ENCODE data around the gene CLIP2. TPM values are rescaled to one million over a fixed set of nuclear protein-coding genes. Genes with fewer than 3 reads are reported as not detected.
"Not testable (repeated sequence)": the region's sequence is repeated elsewhere in the genome, so short reads cannot be mapped to it uniquely, and the experiment has no call there.

Gene CLIP2
- total and polyA plus RNA-seq, 2 of the 4 experiments (the other 2 are of a cell fraction): 18.1 to 20.7 TPM

DNA sequence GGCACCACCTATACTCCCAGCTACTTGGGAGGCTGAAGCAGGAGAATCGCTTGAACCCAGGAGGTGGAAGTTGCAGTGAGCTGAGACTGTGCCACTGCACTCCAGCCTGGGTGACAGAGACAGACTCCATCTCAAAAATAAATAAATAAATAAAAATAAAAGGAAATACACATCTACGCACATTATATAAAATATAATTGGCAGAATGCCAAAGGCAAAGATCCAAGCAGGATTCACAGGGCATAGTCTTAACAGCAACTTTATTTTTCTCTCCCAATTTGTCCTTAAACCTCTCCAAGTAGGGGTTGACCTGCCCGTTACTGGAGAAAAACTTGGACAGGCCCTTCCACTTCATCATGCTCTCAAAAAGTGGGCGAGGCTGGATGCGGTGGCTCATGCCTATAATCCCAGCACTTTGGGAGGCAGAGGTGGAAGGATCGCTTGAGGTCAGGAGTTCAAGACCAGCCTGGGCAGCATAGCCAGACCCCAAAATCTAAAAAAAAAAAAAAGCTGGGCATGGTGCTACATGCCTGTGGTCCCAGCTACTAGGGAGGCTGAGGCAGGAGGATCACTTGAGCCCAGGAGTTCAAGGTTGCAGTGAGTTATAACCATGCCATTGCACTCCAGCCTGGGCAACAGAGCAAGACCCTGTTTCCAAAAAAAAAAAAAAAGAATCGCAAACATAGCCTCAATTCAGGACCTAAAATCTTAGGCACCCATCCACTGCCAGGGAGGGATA is 125.6 kb downstream of the CLIP2 start:
- in situ Hi-C loops (cut with MboI; ENCODE audit: low sequenced_read_pairs); H3K36me3 ChIP-seq (ENCODE audit: control insufficient read depth, insufficient read depth, low read length); H3K4ac ChIP-seq (ENCODE audit: low read depth, low read length); H3K14ac ChIP-seq (replicated peaks; ENCODE audit: low read depth, low read length); H3K56ac ChIP-seq (ENCODE audit: extremely low read depth, insufficient read depth, low read length); H4K8ac ChIP-seq (ENCODE audit: low read depth in 2 of 2, low read length in 2 of 2); H3K9ac ChIP-seq (ENCODE audit: low read depth, low read length); ATAC-seq (ENCODE audit: low read depth); H2BK15ac ChIP-seq (ENCODE audit: low read depth, low read length); H3K27ac ChIP-seq (ENCODE audit: insufficient read depth, low read length); H3K79me1 ChIP-seq (ENCODE audit: low read depth in 1 of 2, low read length in 2 of 2); H3K27me3 ChIP-seq (ENCODE audit: control insufficient read depth, insufficient read depth, low read length); H2BK120ac ChIP-seq (ENCODE audit: low read depth, low read length); H3K9me1 ChIP-seq (ENCODE audit: insufficient read depth, low read length); POLR2A ChIA-PET (ENCODE audit: unreplicated experiment); H2BK5ac ChIP-seq (ENCODE audit: low read depth, low read length, poor library complexity, severe bottlenecking); H4K91ac ChIP-seq (ENCODE audit: insufficient read depth, low read depth, low read length); DNase-seq; H3K18ac ChIP-seq (ENCODE audit: low read depth, low read length); H2AK9ac ChIP-seq (replicated peaks; ENCODE audit: low read depth, low read length, poor library complexity); H3K9me3 ChIP-seq (ENCODE audit: control insufficient read depth, insufficient read depth, low read length); H3K4me2 ChIP-seq (ENCODE audit: low read depth, low read length); CTCF ChIA-PET; H3K4me3 ChIP-seq (ENCODE audit: insufficient read depth, low read depth, low read length); H2AK5ac ChIP-seq (ENCODE audit: low read depth, low read length); H3K4me1 ChIP-seq (ENCODE audit: control insufficient read depth, insufficient read depth, low read length); H4K20me1 ChIP-seq (ENCODE audit: insufficient read depth, low read length); H2AFZ ChIP-seq (replicated peaks; ENCODE audit: low read length, poor library complexity); H3K23ac ChIP-seq (ENCODE audit: low read depth, low read length); BruUV-seq (replicated peaks); H4K5ac ChIP-seq (ENCODE audit: low read depth, low read length); H2BK20ac ChIP-seq (ENCODE audit: low read depth, low read length); dilution Hi-C loops (cut with HindIII; ENCODE audit: low sequenced_read_pairs, unreplicated experiment): not testable (repeated sequence)
- intact Hi-C loops (cut with micrococcal nuclease): loop anchor here (10.0 kb wide), 1 partner anchor 260 kb away; no protein-coding TSS in a partner anchor
- WGBS, 2 experiments (ENCODE audit: extremely low coverage in 2 of 2, insufficient read length in 1 of 2): no CpG with 5 or more reads among the region's 7 CpGs
